NCI-H460 (cell line): ENCODE data around the gene PRKN. TPM values are rescaled to one million over a fixed set of nuclear protein-coding genes. Genes with fewer than 3 reads are reported as not detected.
"Not testable (repeated sequence)": the region's sequence is repeated elsewhere in the genome, so short reads cannot be mapped to it uniquely, and the experiment has no call there.

Source experiments
- DNase-seq: peaks from one replicate; pipeline ENCODE4 v3.0.0-alpha.2; 2016; ENCODE audit warnings: low read depth; ENCODE audit errors: extremely low read depth
- total RNA-seq: library from RNA; depleted of rRNA; stranded (reverse); fragments of >200 nt; shearing (Covaris generic); gene quantifications from 2 replicates; pipeline ENCODE4 v1.2.3, GENCODE V29; 2014

Gene PRKN
- total RNA-seq, 1 experiment from 2014 or later: 20.4 TPM

- DNase-seq: no peak
These were observed 1367.0 kb downstream of the PRKN start for GRCh38 chr6:161360520-161360919.

DNA sequence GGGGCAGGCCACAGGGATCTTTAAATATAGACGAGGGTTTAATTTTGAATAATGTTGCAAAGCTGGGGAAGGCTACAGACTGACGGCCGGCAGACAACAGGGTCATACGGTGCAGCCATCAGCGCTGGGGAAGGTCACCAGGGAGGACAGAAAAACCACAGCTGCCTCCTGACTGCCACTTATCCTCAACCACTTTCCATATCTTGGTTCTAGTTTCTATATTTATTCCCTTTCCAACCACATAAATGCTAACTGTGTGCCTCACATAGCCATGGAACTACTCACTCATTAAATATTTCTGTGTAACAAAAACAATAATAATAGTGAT, 1368.0 kb downstream of the PRKN start:
- no peak for DNase-seq

- DNase-seq: no peak
These were observed 1371.3 kb downstream of the PRKN start for GRCh38 chr6:161356167-161356854.

DNA sequence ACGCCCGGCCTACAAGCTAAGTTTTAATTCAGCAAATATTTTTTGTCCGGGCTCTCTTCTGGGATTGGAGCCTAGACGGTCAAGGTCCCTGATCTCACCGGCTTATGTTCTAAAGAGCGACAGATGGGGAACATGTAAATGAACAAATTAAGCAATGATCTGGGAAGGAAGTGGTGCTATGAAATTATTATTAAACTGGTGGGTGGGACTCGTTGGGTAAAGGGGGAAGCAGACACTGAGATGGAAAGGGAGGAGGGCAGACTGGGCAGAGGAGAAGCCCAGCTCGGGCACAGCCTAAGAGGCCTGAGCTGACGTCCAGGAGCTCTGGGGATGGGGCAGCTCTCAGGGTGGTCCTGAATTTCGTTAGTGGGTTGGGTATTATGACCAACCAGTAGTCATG, 1371.9 kb downstream of the PRKN start:
- DNase-seq: no peak

GRCh38 chr6:161354956-161355355, 1372.6 kb downstream of the PRKN start:
- no peak for DNase-seq

GRCh38 chr6:161354276-161354840, 1373.2 kb downstream of the PRKN start:
- no peak for DNase-seq

- no peak for DNase-seq
These were observed 1374.4 kb downstream of the PRKN start for GRCh38 chr6:161353208-161353613.

GRCh38 chr6:161351858-161352257, 1375.7 kb downstream of the PRKN start:
- no peak for DNase-seq

DNA sequence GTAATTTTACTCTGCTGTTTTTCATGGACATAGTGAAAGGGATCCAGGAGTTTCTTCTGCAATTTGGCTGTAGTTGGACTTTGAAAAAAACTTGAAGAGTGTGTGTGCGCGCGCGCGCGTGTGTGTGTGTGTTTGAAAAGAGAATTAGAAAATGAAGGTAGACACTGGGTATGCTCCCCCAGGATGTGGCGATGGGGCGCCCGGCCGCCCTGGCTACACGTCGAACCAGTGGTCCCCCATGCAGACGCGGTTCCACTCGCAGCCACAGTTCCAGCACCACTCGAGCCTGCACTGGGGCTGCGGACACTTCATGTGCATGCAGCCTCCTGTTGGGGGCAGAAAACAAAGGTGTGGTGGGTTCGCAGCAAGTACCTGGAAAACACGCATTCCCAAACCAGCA, 1377.7 kb downstream of the PRKN start:
- DNase-seq: no peak

GRCh38 chr6:161348628-161348994, 1379.0 kb downstream of the PRKN start:
- no peak for DNase-seq

- DNase-seq: no peak
These were observed 1379.5 kb downstream of the PRKN start for GRCh38 chr6:161347988-161348627.

DNA sequence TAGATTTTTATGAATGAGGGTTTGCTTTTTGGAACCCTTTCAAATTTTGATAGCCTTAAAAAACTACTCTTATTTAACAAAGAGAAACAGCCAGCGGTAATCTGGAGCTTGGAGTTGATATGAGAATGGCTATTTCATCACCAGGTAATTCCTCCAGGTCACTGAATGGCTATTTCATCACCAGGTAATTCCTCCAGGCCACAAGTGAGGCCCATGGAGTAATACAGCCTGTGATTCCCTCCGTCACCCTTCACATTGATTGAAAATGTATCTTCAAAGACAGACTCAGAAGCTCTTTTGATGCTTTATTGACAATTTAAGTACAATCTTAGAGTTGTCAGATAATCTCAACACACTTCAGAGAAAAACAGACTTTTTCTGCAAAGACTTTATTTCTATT, 1380.4 kb downstream of the PRKN start:
- DNase-seq: no peak

GRCh38 chr6:161346717-161347116, 1380.8 kb downstream of the PRKN start:
- DNase-seq: no peak

GRCh38 chr6:161344626-161345025, 1382.9 kb downstream of the PRKN start:
- no peak for DNase-seq

- DNase-seq: no peak
These were observed 1385.5 kb downstream of the PRKN start for GRCh38 chr6:161342039-161342438.

DNA sequence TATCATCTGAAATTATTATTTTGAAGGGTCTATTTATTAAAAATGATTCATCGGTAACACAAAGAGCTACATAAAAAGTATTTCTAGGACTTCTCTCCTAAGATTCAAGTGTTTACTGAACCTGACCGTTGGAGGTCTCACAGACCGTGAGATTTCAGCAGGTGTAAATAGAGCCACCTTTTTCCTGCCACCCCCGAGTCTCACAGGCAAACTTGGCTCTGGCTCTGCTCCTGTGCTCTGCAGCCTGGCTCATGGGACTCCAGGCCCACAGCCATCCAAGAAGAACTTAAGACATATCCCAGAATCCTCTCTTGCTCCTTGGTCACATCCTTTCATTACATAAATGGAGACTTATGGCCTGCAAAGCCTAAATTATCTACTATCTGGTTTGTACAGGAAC, 1385.9 kb downstream of the PRKN start:
- no peak for DNase-seq

GRCh38 chr6:161338015-161338414, 1389.6 kb downstream of the PRKN start:
- DNase-seq: no peak

GRCh38 chr6:161336479-161336878, 1391.1 kb downstream of the PRKN start:
- DNase-seq: no peak

DNA sequence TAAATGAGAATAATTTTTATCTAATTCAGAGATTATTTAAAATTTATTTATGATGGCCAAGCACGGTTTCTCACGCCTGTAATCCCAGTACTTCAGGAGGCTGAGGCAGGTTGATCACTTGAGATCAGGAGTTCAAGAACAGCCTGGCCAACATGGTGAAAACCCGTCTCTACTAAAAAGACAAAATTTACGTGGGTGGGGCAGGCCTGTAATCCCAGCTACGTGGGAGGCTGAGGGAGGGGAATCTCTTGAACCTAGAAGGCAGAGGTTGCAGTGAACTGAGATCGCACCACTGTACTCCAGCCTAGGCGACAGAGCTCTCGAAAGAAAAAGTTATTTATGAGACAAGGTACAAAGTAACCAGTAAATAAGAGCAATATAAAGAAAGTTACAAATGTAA, 1394.2 kb downstream of the PRKN start:
- no peak for DNase-seq

- DNase-seq: not testable (repeated sequence)
These were observed 1396.0 kb downstream of the PRKN start for GRCh38 chr6:161331402-161332081.

DNA sequence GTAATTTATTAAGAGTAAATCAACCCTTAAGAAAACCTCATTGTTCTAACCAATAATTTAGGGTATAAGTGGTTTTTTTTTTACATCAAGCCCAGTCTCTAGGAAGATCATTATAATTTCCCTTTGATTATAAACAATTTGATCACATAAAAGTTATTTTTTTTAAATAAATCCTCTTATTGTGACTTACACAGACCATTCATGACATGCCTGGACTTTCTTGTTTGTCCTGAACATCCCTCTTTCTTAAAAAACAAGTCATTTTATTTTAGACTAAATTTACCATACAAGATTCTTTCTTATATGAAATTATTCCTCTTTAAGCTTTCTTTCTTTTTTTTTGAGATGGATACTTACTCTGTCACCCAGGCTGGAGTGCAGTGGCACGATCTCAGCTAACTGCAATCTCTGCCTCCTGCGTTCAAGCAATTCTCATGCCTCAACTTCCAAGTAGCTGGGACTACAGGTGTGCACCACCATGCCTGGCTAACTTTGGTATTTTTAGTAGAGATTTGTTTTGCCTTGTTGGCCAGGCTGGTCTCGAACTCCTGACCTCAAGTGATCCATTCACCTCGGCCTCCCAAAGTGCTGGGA, 1400.1 kb downstream of the PRKN start:
- no peak for DNase-seq
